Measurements from ENCODE around the gene LRRC56. TPM values are rescaled to one million over a fixed set of nuclear protein-coding genes. Genes with fewer than 3 reads are reported as not detected.

LRRC56 gene
- total RNA-seq, 1 experiment from 2014 or later, result 2.1 TPM

DNA sequence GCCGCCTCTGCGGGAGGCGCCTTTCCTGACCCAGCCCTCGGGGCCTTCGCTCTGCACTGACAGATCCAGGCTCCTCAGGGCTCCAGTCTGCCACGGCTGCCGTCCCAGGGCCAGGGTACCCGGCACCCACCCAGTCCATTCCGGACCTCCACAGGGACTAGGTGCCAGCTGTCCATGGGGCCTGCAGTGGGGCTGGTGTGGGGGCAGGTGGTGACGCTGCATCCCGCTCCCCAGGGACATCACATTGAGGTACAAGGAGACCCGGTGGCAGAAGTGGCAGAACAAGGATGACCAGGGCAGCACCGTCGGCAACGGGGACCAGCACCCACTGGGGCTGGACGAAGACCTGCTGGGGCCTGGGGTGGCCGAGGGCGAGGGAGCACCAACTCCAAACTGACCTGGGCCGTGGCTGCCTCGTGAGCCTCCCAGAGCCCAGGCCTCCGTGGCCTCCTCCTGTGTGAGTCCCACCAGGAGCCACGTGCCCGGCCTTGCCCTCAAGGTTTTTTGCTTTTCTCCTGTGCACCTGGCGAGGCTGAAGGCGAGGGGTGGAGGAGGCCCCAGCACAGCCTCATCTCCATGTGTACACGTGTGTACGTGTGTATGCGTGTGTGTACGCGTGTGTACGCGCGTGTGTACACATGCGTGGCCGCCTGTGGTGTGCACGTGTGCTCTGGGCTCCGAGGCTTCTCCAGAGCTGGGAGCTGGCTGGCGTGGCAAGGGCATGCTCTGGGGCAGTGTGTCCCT is 47.0 kb upstream of the LRRC56 start:
- no peaks in the 10 kb centered on the region for H3K27me3 ChIP-seq (replicated peaks; ENCODE audit: insufficient read depth, low read depth, low read length, poor library complexity)
- no TSS peak for BruUV-seq (replicated peaks)
- intact Hi-C loops (cut with micrococcal nuclease; ENCODE audit: unreplicated experiment), result no loop called here
- H3K4me3 ChIP-seq (ENCODE audit: low read depth, low read length, poor library complexity, severe bottlenecking), result no peak overlapping the region
- ChIA-PET POLR2A (ENCODE audit: low non-redundant PET) (no interaction called here), CTCF (no interaction called here)
- TF ChIP-seq, protein P1, sequence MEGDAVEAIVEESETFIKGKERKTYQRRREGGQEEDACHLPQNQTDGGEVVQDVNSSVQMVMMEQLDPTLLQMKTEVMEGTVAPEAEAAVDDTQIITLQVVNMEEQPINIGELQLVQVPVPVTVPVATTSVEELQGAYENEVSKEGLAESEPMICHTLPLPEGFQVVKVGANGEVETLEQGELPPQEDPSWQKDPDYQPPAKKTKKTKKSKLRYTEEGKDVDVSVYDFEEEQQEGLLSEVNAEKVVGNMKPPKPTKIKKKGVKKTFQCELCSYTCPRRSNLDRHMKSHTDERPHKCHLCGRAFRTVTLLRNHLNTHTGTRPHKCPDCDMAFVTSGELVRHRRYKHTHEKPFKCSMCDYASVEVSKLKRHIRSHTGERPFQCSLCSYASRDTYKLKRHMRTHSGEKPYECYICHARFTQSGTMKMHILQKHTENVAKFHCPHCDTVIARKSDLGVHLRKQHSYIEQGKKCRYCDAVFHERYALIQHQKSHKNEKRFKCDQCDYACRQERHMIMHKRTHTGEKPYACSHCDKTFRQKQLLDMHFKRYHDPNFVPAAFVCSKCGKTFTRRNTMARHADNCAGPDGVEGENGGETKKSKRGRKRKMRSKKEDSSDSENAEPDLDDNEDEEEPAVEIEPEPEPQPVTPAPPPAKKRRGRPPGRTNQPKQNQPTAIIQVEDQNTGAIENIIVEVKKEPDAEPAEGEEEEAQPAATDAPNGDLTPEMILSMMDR (conservative IDR thresholded peaks at IDR 0.05; ENCODE audit: low read depth, low read length), result no peak
- no peak for TF ChIP-seq EZH2 (IDR thresholded peaks at IDR 0.05; ENCODE audit: borderline replicate concordance, low read depth, low read length, poor library complexity, severe bottlenecking)
- H3K36me3 ChIP-seq (ENCODE audit: insufficient read depth, low read length, poor library complexity, severe bottlenecking), result peaks cover 8% of the 10 kb centered on the region
- DNase-seq (ENCODE audit: low spot score), result no peak
- H3K27ac ChIP-seq (ENCODE audit: low read depth, low read length, poor library complexity, severe bottlenecking), result no peak overlapping the region
- H3K9me3 ChIP-seq (ENCODE audit: low read depth, low read length, poor library complexity, severe bottlenecking), result no peaks in the 10 kb centered on the region
- H3K4me1 ChIP-seq (ENCODE audit: insufficient read depth, low read length, poor library complexity, severe bottlenecking), result no peaks in the 10 kb centered on the region

- CTCF ChIA-PET, result no interaction called here
Measured at GRCh38 chr11:490930-491260, 46.4 kb upstream of the LRRC56 start.

DNA sequence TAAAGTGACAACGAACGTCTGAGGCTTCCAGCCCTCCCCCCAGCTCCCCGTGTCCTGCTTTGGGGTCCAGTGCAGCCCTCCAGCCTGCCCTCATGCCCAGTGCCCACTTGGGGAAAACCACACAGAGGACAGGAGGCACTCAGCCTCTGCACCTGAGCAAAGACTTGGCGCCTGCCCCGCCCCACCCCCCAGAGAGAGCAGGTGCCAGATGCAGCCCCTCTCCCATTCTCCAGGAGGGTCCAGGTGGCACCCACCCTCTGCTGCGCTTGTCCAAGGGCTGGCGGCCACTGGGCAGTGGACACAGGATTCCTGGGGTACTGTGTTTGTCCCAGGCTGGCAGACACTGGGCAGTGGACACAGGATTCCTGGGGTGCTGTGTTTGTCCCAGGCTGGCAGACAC is 46.0 kb upstream of the LRRC56 start:
- Histone ChIP-seq H3K4me3 (ENCODE audit: low read depth, low read length, poor library complexity, severe bottlenecking) (no peak overlapping the region), H3K27ac (ENCODE audit: low read depth, low read length, poor library complexity, severe bottlenecking) (no peak overlapping the region), H3K9me3 (ENCODE audit: low read depth, low read length, poor library complexity, severe bottlenecking) (no peaks in the 10 kb centered on the region), H3K4me1 (ENCODE audit: insufficient read depth, low read length, poor library complexity, severe bottlenecking) (no peaks in the 10 kb centered on the region), H3K27me3 (replicated peaks; ENCODE audit: insufficient read depth, low read depth, low read length, poor library complexity) (no peaks in the 10 kb centered on the region), H3K36me3 (ENCODE audit: insufficient read depth, low read length, poor library complexity, severe bottlenecking) (peaks cover 8% of the 10 kb centered on the region)
- intact Hi-C loops (cut with micrococcal nuclease; ENCODE audit: unreplicated experiment), result no loop called here
- TF ChIP-seq, protein P1 (conservative IDR thresholded peaks at IDR 0.05; ENCODE audit: low read depth, low read length), result no peak
- no peak for TF ChIP-seq EZH2 (IDR thresholded peaks at IDR 0.05; ENCODE audit: borderline replicate concordance, low read depth, low read length, poor library complexity, severe bottlenecking)
- POLR2A ChIA-PET (ENCODE audit: low non-redundant PET), result no interaction called here
- no peak for DNase-seq (ENCODE audit: low spot score)
- no TSS peak for BruUV-seq (replicated peaks)
- CTCF ChIA-PET, result no interaction called here

More at GRCh38 chr11:490930-491260, 46.4 kb upstream of the LRRC56 start:
- no peaks in the 10 kb centered on the region for H3K9me3 ChIP-seq (ENCODE audit: low read depth, low read length, poor library complexity, severe bottlenecking)
- no peaks in the 10 kb centered on the region for H3K4me1 ChIP-seq (ENCODE audit: insufficient read depth, low read length, poor library complexity, severe bottlenecking)
- H3K27ac ChIP-seq (ENCODE audit: low read depth, low read length, poor library complexity, severe bottlenecking), result no peak overlapping the region
- intact Hi-C loops (cut with micrococcal nuclease; ENCODE audit: unreplicated experiment), result no loop called here
- H3K36me3 ChIP-seq (ENCODE audit: insufficient read depth, low read length, poor library complexity, severe bottlenecking), result peaks cover 8% of the 10 kb centered on the region
- H3K27me3 ChIP-seq (replicated peaks; ENCODE audit: insufficient read depth, low read depth, low read length, poor library complexity), result no peaks in the 10 kb centered on the region
- no TSS peak for BruUV-seq (replicated peaks)
- H3K4me3 ChIP-seq (ENCODE audit: low read depth, low read length, poor library complexity, severe bottlenecking), result no peak overlapping the region
- TF ChIP-seq EZH2 (IDR thresholded peaks at IDR 0.05; ENCODE audit: borderline replicate concordance, low read depth, low read length, poor library complexity, severe bottlenecking), result no peak
- TF ChIP-seq, protein P1 (conservative IDR thresholded peaks at IDR 0.05; ENCODE audit: low read depth, low read length), result no peak
- DNase-seq (ENCODE audit: low spot score), result no peak
- POLR2A ChIA-PET (ENCODE audit: low non-redundant PET), result no interaction called here

Measured in A673 (cell line).